Measurements from ENCODE around the gene ESRRB.

DNA sequence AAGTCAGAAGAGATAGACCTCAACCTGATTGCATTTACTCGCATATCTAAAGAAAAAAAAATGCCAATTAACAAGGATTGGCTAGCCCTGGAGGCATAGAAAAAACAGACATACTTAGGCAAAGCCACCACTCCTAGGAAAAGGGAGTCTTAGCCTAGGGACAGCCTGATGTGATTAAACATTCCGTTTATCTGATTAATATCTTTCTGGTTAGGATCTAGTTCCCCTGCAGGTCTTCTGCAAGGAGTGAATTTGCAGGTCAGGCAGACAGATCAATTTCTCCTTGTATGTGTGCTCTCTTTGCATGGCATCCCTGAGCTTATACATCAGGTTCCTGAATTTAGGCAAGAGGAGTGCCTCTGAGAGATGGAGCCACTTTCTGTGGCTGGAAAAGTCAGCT, 70.5 kb downstream of the ESRRB start:
- TF ChIP-seq, protein P1, sequence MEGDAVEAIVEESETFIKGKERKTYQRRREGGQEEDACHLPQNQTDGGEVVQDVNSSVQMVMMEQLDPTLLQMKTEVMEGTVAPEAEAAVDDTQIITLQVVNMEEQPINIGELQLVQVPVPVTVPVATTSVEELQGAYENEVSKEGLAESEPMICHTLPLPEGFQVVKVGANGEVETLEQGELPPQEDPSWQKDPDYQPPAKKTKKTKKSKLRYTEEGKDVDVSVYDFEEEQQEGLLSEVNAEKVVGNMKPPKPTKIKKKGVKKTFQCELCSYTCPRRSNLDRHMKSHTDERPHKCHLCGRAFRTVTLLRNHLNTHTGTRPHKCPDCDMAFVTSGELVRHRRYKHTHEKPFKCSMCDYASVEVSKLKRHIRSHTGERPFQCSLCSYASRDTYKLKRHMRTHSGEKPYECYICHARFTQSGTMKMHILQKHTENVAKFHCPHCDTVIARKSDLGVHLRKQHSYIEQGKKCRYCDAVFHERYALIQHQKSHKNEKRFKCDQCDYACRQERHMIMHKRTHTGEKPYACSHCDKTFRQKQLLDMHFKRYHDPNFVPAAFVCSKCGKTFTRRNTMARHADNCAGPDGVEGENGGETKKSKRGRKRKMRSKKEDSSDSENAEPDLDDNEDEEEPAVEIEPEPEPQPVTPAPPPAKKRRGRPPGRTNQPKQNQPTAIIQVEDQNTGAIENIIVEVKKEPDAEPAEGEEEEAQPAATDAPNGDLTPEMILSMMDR (IDR thresholded peaks at IDR 0.05) = no peak
- no peak for TF ChIP-seq POLR2A (IDR thresholded peaks at IDR 0.05)

Measured in Peyer's patch (tissue), 4 donors.